Omental fat pad (tissue), 4 donors: ENCODE results near the gene CYP4Z1. TPM values are rescaled to one million over a fixed set of nuclear protein-coding genes. Genes with fewer than 3 reads are reported as not detected.
A peak's percentile ranks its signal among the peaks of the same experiment; 100 is the strongest.
"Not testable (repeated sequence)": the region's sequence is repeated elsewhere in the genome, so short reads cannot be mapped to it uniquely, and the experiment has no call there.

ENCODE experiments used
- ATAC-seq: fragments of 150-250 bp; one replicate; pipeline ENCODE4 v1.9.1; 2016; ENCODE audit warnings: mild to moderate bottlenecking, moderate library complexity; ENCODE audit not compliant: low FRiP score
- DNase-seq: peaks from one replicate; pipeline ENCODE4 v3.0.0-alpha.2; 2019; ENCODE audit warnings: low spot score
- total RNA-seq, 4 donors: library from RNA; depleted of rRNA; stranded (reverse); fragments of >200 nt; gene quantifications; one replicate each; pipeline ENCODE4 v1.1.0, GENCODE V29; 2016
- TF ChIP-seq, protein P1 (sequence below), 3 donors: fragments of 450-650 bp; IDR thresholded peaks; one replicate each; pipeline ENCODE4 v1.5.1; 2016 to 2017; ENCODE audit warnings: antibody characterized with exemption in 3 of 3, mild to moderate bottlenecking in 3 of 3, moderate library complexity in 2 of 3

The CYP4Z1 gene
- total RNA-seq, 4 donors from 2014 or later = 2.5 to 14.0 (median 4.8) TPM

DNA sequence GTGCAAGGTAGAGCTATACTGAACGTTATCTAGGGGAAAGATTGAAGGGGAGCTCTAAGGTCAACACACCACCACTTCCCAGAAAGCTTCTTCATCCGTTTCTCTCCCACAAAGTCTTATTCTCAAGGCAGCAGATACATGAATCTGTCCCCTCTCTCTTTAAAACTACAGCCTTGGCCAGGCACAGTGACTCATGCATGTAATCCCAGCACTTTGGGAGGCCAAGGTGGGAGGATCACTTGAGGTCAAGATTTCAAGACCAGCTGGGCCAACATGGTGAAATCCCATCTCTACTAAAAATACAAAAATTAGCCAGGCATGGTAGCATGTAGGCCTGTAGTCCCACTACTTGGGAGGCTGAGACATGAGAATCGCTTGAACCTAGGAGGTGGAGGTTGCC is 35.4 kb upstream of the CYP4Z1 start:
- ATAC-seq (no peak), DNase-seq (no peak)
- TF ChIP-seq, protein P1, sequence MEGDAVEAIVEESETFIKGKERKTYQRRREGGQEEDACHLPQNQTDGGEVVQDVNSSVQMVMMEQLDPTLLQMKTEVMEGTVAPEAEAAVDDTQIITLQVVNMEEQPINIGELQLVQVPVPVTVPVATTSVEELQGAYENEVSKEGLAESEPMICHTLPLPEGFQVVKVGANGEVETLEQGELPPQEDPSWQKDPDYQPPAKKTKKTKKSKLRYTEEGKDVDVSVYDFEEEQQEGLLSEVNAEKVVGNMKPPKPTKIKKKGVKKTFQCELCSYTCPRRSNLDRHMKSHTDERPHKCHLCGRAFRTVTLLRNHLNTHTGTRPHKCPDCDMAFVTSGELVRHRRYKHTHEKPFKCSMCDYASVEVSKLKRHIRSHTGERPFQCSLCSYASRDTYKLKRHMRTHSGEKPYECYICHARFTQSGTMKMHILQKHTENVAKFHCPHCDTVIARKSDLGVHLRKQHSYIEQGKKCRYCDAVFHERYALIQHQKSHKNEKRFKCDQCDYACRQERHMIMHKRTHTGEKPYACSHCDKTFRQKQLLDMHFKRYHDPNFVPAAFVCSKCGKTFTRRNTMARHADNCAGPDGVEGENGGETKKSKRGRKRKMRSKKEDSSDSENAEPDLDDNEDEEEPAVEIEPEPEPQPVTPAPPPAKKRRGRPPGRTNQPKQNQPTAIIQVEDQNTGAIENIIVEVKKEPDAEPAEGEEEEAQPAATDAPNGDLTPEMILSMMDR (IDR thresholded peaks at IDR 0.05) = no peak

- TF ChIP-seq, protein P1 (IDR thresholded peaks at IDR 0.05) = no peak
- DNase-seq = no peak
- ATAC-seq = no peak
These were observed 30.3 kb upstream of the CYP4Z1 start for GRCh38 chr1:47036764-47037163.

GRCh38 chr1:47059376-47059775 is 7.7 kb upstream of the CYP4Z1 start:
- no peak for ATAC-seq
- TF ChIP-seq, protein P1 (IDR thresholded peaks at IDR 0.05) = no peak

GRCh38 chr1:47069080-47069479 is 2.0 kb downstream of the CYP4Z1 start:
- DNase-seq = not testable (repeated sequence)
- peak; percentile 76 for ATAC-seq

More at GRCh38 chr1:47059376-47059775, 7.7 kb upstream of the CYP4Z1 start:
- DNase-seq = no peak

GRCh38 chr1:47069509-47069908 is 2.5 kb downstream of the CYP4Z1 start:
- not testable (repeated sequence) for ATAC-seq, DNase-seq

DNA sequence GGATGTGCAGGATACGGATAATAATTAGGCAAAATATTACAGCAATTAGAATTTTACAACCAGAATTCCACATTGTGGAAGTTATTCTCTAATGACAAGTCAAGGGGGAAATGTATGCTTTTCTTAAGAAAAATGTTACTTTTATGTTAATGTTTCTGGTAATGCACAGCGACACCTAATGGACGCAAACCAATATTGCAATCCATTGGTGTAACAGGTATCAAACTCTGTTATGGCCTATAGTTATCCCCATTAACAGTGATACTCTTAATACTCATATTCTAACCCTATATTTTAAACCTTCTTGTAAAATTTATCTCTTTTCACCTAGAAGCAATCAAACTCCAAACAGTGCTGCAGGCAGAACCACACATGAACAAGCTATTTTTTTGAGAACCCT is 22.3 kb downstream of the CYP4Z1 start:
- not testable (repeated sequence) for ATAC-seq
- peak; percentile 30 for DNase-seq

DNA sequence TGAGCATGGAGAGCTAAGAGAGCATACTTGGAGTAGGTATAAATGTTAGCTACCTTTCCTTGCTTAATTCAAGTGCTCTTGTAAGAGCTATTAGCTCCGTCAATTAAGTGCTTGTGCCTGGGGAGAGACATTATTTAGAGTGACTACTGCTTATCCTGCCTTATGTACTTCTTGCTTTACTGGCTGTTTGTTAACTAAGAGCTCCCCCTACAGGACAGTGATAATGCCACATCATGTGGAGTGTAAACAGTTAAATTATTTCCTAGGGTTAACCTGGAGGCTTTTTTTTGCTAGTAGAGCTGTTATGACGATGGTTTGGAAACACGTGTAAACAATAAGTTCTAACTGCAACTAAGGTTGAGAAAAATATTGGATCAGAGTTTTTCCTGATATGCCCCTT is 24.4 kb downstream of the CYP4Z1 start:
- not testable (repeated sequence) for ATAC-seq, DNase-seq

- DNase-seq (no peak), ATAC-seq (no peak)
- TF ChIP-seq, protein P1 (IDR thresholded peaks at IDR 0.05) = no peak
These were observed 37.8 kb downstream of the CYP4Z1 start for GRCh38 chr1:47104816-47105215.

DNA sequence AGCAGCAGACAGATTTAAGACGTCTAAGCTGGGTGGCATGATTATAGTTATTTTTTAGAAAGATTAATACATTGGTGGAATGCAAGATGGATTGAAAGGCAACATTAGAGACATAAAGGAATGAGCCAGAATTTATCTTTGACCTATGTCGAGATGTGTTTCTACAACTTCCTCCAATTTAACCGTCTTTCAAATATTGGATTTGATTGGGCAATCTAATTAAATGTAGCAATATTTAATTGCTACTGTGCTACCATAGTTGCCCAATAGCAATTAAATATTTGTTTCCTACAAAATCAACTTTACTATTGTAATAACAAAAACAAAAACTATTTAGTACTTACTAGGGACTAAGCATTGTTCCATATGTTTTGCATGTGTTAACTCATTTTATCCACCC is 39.8 kb downstream of the CYP4Z1 start:
- ATAC-seq = no peak
- TF ChIP-seq, protein P1 (IDR thresholded peaks at IDR 0.05) = no peak

GRCh38 chr1:47107851-47108574 is 41.0 kb downstream of the CYP4Z1 start:
- not testable (repeated sequence) for ATAC-seq, DNase-seq

More for the DNA sequence above, 39.8 kb downstream of the CYP4Z1 start:
- no peak for DNase-seq

DNA sequence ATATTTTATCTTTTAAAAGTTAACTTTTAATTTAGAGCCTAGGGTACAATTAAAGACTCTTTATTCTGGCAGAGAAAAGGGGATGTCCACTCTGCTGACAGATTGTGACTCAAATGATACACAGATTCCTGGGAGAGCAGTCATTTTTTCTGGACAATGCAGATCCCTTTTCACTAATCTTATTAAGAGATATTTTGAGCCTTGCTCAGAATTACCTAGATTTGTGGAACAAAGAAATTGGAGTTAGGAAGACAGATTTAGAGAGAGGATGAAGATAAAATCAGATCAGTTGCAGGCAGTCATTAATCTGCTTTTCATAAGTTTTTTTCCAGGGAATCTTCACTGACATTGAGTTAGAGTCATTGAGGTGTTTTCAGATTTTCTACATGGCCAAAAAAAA is 42.5 kb downstream of the CYP4Z1 start:
- not testable (repeated sequence) for DNase-seq, ATAC-seq
